Caco-2 (cell line): ENCODE data around the gene TNFAIP1. TPM values are rescaled to one million over a fixed set of nuclear protein-coding genes. Genes with fewer than 3 reads are reported as not detected.

Experiments
- BruUV-seq: library from RNA; stranded (reverse); fragments of 400-500 nt; replicated peaks from 2 replicates; lab custom pipeline; 2021; lab: Mats Ljungman, UMichigan
- CTCF ChIA-PET: fragments of 300-600 bp; sonication (Branson Sonifier 250); formaldehyde crosslinking; loops from one replicate; lab custom pipeline; 2022; ENCODE audit warnings: antibody characterized with exemption; lab: Charles Lee
- POLR2A ChIA-PET: fragments of 300-600 bp; sonication (Branson Sonifier 250); formaldehyde crosslinking; loops from one replicate; lab custom pipeline; 2022; ENCODE audit warnings: antibody characterized with exemption; lab: Charles Lee
- DNase-seq, 2 experiments: peaks; one replicate each; pipeline versions ENCODE4 v3.0.0 to v3.0.0-alpha.2; 2020 to 2022
- H3K27me3 ChIP-seq: replicated peaks from 2 replicates; pipeline ENCODE4 v1.6.0; 2011; ENCODE audit warnings: low read length; ENCODE audit not compliant: control insufficient read depth, insufficient read depth
- H3K36me3 ChIP-seq: 2 replicates; pipeline ENCODE4 v1.5.1; 2011; ENCODE audit warnings: low read length; ENCODE audit not compliant: control insufficient read depth, insufficient read depth
- H3K4me1 ChIP-seq: fragments of 250-450 bp; sonication (Bioruptor Pico); 2 replicates; pipeline ENCODE4 v1.5.1; 2020; ENCODE audit warnings: mild to moderate bottlenecking
- H3K4me3 ChIP-seq: 2 replicates; pipeline ENCODE4 v1.5.1; 2011; ENCODE audit warnings: low read depth, mild to moderate bottlenecking, control low read depth, low read length
- H3K9me3 ChIP-seq: fragments of 250-450 bp; sonication (Bioruptor Pico); 2 replicates; pipeline ENCODE4 v1.5.1; 2020; ENCODE audit warnings: mild to moderate bottlenecking, moderate library complexity
- H3K27ac Mint-ChIP-seq: one replicate; pipeline ENCODE4 v1.8.0; 2022; ENCODE audit warnings: mixed read lengths; ENCODE audit not compliant: unreplicated experiment
- H3K27me3 Mint-ChIP-seq: one replicate; pipeline ENCODE4 v1.8.0; 2022; ENCODE audit warnings: mixed read lengths; ENCODE audit not compliant: insufficient read depth, unreplicated experiment
- H3K36me3 Mint-ChIP-seq: one replicate; pipeline ENCODE4 v1.8.0; 2022; ENCODE audit warnings: mild to moderate bottlenecking, mixed read lengths; ENCODE audit not compliant: insufficient read depth, unreplicated experiment
- H3K4me1 Mint-ChIP-seq: one replicate; pipeline ENCODE4 v1.8.0; 2022; ENCODE audit warnings: low read depth, mixed read lengths; ENCODE audit not compliant: unreplicated experiment
- H3K4me3 Mint-ChIP-seq: one replicate; pipeline ENCODE4 v1.8.0; 2022; ENCODE audit warnings: mild to moderate bottlenecking, moderate library complexity, mixed read lengths; ENCODE audit not compliant: unreplicated experiment
- H3K9me3 Mint-ChIP-seq: one replicate; pipeline ENCODE4 v1.8.0; 2022; ENCODE audit warnings: mixed read lengths; ENCODE audit not compliant: unreplicated experiment
- intact Hi-C: fragments of 100-400 bp; cut with micrococcal nuclease; formaldehyde crosslinking; loops from one replicate; pipeline ENCODE4 v1.10.0; 2022; ENCODE audit not compliant: unreplicated experiment
- total RNA-seq: library from RNA; stranded (reverse); gene quantifications from 2 replicates; pipeline ENCODE4 v1.2.3, GENCODE V29; 2022
- TF ChIP-seq, protein P1 (sequence below), 2 experiments: fragments of 200-600 bp in 1 of 2; IDR thresholded peaks; 1 replicate in 1 of 2; 2 replicates in 1 of 2; pipeline versions ENCODE4 v1.5.1 to v1.8.0; 2011 to 2022; ENCODE audit warnings: antibody characterized with exemption in 1 of 2, control low read depth in 1 of 2, inconsistent platforms in 1 of 2, low read depth in 1 of 2, low read length in 1 of 2, mild to moderate bottlenecking in 1 of 2, moderate library complexity in 1 of 2; ENCODE audit not compliant: insufficient read depth in 1 of 2, severe bottlenecking in 1 of 2, unreplicated experiment in 1 of 2

Gene TNFAIP1
- total RNA-seq, 1 experiment from 2014 or later, result 105 TPM

DNA sequence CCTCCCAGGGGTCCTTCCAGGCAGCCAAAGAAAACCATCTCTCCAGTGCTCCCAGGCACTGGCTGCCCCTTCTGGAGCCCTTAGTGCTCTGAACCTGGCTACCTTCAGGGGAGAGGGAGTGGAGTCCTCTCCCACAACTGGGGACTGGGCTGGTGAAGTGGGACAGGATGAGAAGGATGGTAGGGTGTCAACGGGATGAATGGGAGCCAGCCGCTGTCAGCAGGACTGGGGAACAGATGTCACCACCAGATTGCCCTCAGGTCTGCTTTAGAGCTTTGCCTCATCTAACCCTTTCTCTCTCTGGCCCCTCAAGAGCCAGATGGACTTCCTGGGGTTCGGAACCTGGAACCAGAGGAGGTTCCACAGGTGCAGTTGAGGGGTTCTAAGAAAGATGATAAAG lies 29.9 kb downstream of the TNFAIP1 start:
- no peak overlapping the region for H3K4me3 Mint-ChIP-seq
- no peaks in the 10 kb centered on the region for H3K9me3 ChIP-seq
- no peaks in the 10 kb centered on the region for H3K27me3 ChIP-seq
- BruUV-seq, result no TSS peak
- peaks cover 35% of the 10 kb centered on the region for H3K4me1 ChIP-seq
- CTCF ChIA-PET, result interaction anchor here (6.0 kb wide), 1 partner anchor 8 kb away, joined by 45 read pairs; the partner anchor contains the start of gene POLDIP2
- peaks cover 71% of the 10 kb centered on the region for H3K36me3 Mint-ChIP-seq
- no peaks in the 10 kb centered on the region for H3K9me3 Mint-ChIP-seq
- H3K36me3 ChIP-seq, result peaks cover 23% of the 10 kb centered on the region
- TF ChIP-seq, protein P1, sequence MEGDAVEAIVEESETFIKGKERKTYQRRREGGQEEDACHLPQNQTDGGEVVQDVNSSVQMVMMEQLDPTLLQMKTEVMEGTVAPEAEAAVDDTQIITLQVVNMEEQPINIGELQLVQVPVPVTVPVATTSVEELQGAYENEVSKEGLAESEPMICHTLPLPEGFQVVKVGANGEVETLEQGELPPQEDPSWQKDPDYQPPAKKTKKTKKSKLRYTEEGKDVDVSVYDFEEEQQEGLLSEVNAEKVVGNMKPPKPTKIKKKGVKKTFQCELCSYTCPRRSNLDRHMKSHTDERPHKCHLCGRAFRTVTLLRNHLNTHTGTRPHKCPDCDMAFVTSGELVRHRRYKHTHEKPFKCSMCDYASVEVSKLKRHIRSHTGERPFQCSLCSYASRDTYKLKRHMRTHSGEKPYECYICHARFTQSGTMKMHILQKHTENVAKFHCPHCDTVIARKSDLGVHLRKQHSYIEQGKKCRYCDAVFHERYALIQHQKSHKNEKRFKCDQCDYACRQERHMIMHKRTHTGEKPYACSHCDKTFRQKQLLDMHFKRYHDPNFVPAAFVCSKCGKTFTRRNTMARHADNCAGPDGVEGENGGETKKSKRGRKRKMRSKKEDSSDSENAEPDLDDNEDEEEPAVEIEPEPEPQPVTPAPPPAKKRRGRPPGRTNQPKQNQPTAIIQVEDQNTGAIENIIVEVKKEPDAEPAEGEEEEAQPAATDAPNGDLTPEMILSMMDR (IDR thresholded peaks at IDR 0.05; ENCODE audit: insufficient read depth in 1 of 2, low read depth in 1 of 2, low read length in 1 of 2, severe bottlenecking in 1 of 2, unreplicated experiment in 1 of 2), result no peak
- no peak overlapping the region for H3K27ac Mint-ChIP-seq
- H3K4me3 ChIP-seq, result no peak overlapping the region
- H3K4me1 Mint-ChIP-seq, result peaks cover 34% of the 10 kb centered on the region
- no peaks in the 10 kb centered on the region for H3K27me3 Mint-ChIP-seq
- POLR2A ChIA-PET, result interaction anchor here (2.3 to 3.2 kb wide), 2 partner anchors 8 to 30 kb away, joined by 12 to 44 read pairs; partner anchors contain the start of genes IFT20, POLDIP2 and TNFAIP1
- DNase-seq, result no peak
- intact Hi-C loops, result loop anchor here (10.0 kb wide), 1 partner anchor 179 kb away; no protein-coding TSS in a partner anchor

DNA sequence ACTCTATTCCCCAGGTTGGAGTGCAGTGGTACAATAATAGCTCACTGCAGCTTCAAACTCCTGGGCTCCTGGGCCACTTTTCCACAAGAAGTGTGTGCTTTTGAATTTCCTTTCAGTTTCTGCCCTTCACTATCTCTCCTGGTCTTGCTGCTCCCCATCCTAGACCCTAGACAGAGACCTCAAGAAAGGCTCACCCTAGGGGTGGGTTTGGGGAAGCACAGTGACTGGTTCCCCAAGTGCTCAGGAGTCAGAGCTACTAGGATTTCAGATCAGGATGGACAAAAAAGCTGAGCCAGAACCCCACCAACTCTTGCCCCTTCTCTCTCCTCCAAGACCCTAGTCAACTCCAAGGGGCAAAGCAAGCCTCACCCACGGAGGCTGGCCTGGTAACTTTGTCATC lies 31.0 kb downstream of the TNFAIP1 start:
- no peaks in the 10 kb centered on the region for H3K27me3 Mint-ChIP-seq
- intact Hi-C loops, result loop anchor here (10.0 kb wide), 1 partner anchor 178 kb away; no protein-coding TSS in a partner anchor
- H3K4me3 ChIP-seq, result no peak overlapping the region
- H3K4me3 Mint-ChIP-seq, result no peak overlapping the region
- ChIA-PET CTCF (interaction anchor here (1.0 to 6.0 kb wide), 8 partner anchors 9 to 106 kb away, joined by 3 to 45 read pairs (median 4); partner anchors contain the start of genes IFT20, POLDIP2 and TNFAIP1), POLR2A (interaction anchor here (0.6 to 3.2 kb wide), 4 partner anchors 9 to 205 kb away, joined by 3 to 44 read pairs (median 8); partner anchors contain the start of genes IFT20, PIGS, POLDIP2 and TNFAIP1)
- TF ChIP-seq, protein P1 (IDR thresholded peaks at IDR 0.05; ENCODE audit: insufficient read depth in 1 of 2, low read depth in 1 of 2, low read length in 1 of 2, severe bottlenecking in 1 of 2, unreplicated experiment in 1 of 2), result peak; percentile 10 to 31
- H3K9me3 ChIP-seq, result no peaks in the 10 kb centered on the region
- H3K27ac Mint-ChIP-seq, result peak overlapping the region; percentile 88
- H3K36me3 Mint-ChIP-seq, result peaks cover 66% of the 10 kb centered on the region
- peak in 1 of 2 experiments; percentile 46 for DNase-seq
- H3K4me1 Mint-ChIP-seq, result peaks cover 42% of the 10 kb centered on the region
- H3K27me3 ChIP-seq, result no peaks in the 10 kb centered on the region
- H3K9me3 Mint-ChIP-seq, result no peaks in the 10 kb centered on the region
- no TSS peak for BruUV-seq
- H3K36me3 ChIP-seq, result peaks cover 17% of the 10 kb centered on the region
- H3K4me1 ChIP-seq, result peaks cover 42% of the 10 kb centered on the region

DNA sequence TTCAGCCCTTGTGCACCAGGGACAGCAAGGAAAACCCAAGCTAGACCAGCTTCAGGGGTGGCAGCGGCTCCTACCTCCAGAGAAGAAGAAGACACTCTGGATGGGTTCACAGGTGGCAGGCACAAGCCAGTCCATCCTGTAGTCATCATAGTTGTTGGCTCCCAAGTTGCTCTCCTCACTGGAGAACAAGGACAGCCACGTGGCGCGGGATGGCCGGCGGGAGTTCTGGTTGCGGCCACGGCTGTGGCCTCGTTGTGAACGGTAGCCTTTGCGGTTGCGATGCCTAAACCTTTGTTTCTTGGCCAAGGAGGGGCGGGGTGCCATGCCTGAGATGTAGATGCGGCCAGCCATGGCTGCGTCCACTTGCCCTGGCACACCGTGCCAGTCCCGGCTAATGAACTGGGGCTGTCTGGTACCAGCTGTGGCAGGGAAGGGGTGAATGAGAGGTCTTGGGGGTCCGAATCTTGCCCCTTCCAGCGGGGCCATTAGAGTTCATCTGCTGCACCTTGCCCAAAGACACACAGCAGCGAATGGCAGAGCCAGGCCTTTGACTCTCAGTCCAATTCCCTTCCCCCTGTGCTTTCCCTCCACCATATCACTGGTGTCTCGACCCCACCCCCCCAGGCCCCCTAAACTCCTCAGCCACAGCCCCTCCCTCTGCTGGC lies 32.2 kb downstream of the TNFAIP1 start:
- no peaks in the 10 kb centered on the region for H3K27me3 ChIP-seq
- no peaks in the 10 kb centered on the region for H3K9me3 Mint-ChIP-seq
- peaks cover 63% of the 10 kb centered on the region for H3K36me3 Mint-ChIP-seq
- DNase-seq, result no peak
- peak overlapping the region; percentile 88 for H3K27ac Mint-ChIP-seq
- TF ChIP-seq, protein P1 (IDR thresholded peaks at IDR 0.05; ENCODE audit: insufficient read depth in 1 of 2, low read depth in 1 of 2, low read length in 1 of 2, severe bottlenecking in 1 of 2, unreplicated experiment in 1 of 2), result peak in 1 of 2 experiments; percentile 7
- peaks cover 17% of the 10 kb centered on the region for H3K36me3 ChIP-seq
- peak overlapping the region; percentile 75 for H3K4me3 Mint-ChIP-seq
- H3K27me3 Mint-ChIP-seq, result no peaks in the 10 kb centered on the region
- H3K4me3 ChIP-seq, result no peak overlapping the region
- CTCF ChIA-PET, result interaction anchor here (0.5 to 6.0 kb wide), 13 partner anchors 10 to 166 kb away, joined by 3 to 45 read pairs (median 5); partner anchors contain the start of genes IFT20, POLDIP2 and TNFAIP1
- intact Hi-C loops, result loop anchor here (1.0 to 10.0 kb wide), 3 partner anchors 9 to 177 kb away; partner anchors contain the start of gene SLC46A1
- POLR2A ChIA-PET, result interaction anchor here (0.9 to 4.7 kb wide), 8 partner anchors 10 to 140 kb away, joined by 3 to 87 read pairs (median 8); partner anchors contain the start of genes IFT20, POLDIP2 and TNFAIP1
- no peaks in the 10 kb centered on the region for H3K9me3 ChIP-seq
- H3K4me1 ChIP-seq, result peaks cover 46% of the 10 kb centered on the region
- no TSS peak for BruUV-seq
- peaks cover 45% of the 10 kb centered on the region for H3K4me1 Mint-ChIP-seq
